MCF 10A (cell line): ENCODE measurements around the gene SP140. TPM values are rescaled to one million over a fixed set of nuclear protein-coding genes. Genes with fewer than 3 reads are reported as not detected.

Experiments used
- BruUV-seq: library from RNA; stranded (reverse); fragments of 400-500 nt; replicated peaks from 2 replicates; lab custom pipeline; 2021; lab: Mats Ljungman, UMichigan
- CTCF ChIA-PET: fragments of 300-600 bp; sonication (Branson Sonifier 250); formaldehyde crosslinking; extraction: SDS; loops from one replicate; lab custom pipeline; 2021; ENCODE audit warnings: antibody characterized with exemption, inconsistent platforms; lab: Yijun Ruan, JAX
- POLR2A ChIA-PET: fragments of 300-600, 350-650 bp; sonication (Branson Sonifier 250); formaldehyde crosslinking; extraction: SDS; loops from one replicate; lab custom pipeline; 2020; ENCODE audit warnings: antibody characterized with exemption, inconsistent platforms; lab: Yijun Ruan, JAX
- DNase-seq: peaks from one replicate; pipeline ENCODE4 v3.0.0-alpha.2; 2018; ENCODE audit not compliant: unreplicated experiment
- H3K27ac Mint-ChIP-seq: one replicate; pipeline ENCODE4 v1.8.0; 2022; ENCODE audit warnings: mild to moderate bottlenecking, low read depth, mixed read lengths; ENCODE audit not compliant: unreplicated experiment
- H3K27me3 Mint-ChIP-seq: one replicate; pipeline ENCODE4 v1.8.0; 2022; ENCODE audit warnings: mixed read lengths; ENCODE audit not compliant: insufficient read depth, unreplicated experiment
- H3K36me3 Mint-ChIP-seq: one replicate; pipeline ENCODE4 v1.8.0; 2022; ENCODE audit warnings: mild to moderate bottlenecking, moderate library complexity, mixed read lengths; ENCODE audit not compliant: insufficient read depth, unreplicated experiment
- H3K4me1 Mint-ChIP-seq: one replicate; pipeline ENCODE4 v1.8.0; 2022; ENCODE audit warnings: mixed read lengths; ENCODE audit not compliant: insufficient read depth, unreplicated experiment
- H3K4me3 Mint-ChIP-seq: one replicate; pipeline ENCODE4 v1.8.0; 2022; ENCODE audit warnings: mild to moderate bottlenecking, moderate library complexity, mixed read lengths; ENCODE audit not compliant: unreplicated experiment
- H3K9me3 Mint-ChIP-seq: one replicate; pipeline ENCODE4 v1.8.0; 2022; ENCODE audit warnings: mixed read lengths; ENCODE audit not compliant: unreplicated experiment
- CTCF ChIP-seq: fragments of 200-600 bp; IDR thresholded peaks from one replicate; pipeline ENCODE4 v1.8.0; 2022; ENCODE audit warnings: antibody characterized with exemption, mild to moderate bottlenecking; ENCODE audit not compliant: unreplicated experiment
- intact Hi-C: fragments of 100-400 bp; cut with micrococcal nuclease; formaldehyde crosslinking; loops from 2 replicates; pipeline ENCODE4 v1.14.1; 2022
- total RNA-seq: library from RNA; stranded (reverse); gene quantifications from 2 replicates; pipeline ENCODE4 v1.2.3, GENCODE V29; 2022

Gene SP140
- total RNA-seq, 1 experiment from 2014 or later = not detected

- ChIA-PET CTCF (interaction anchor here (0.7 to 0.8 kb wide), 2 partner anchors 11 to 107 kb away, joined by 3 read pairs; no protein-coding TSS in a partner anchor), POLR2A (interaction anchor here (0.7 to 1.6 kb wide), 2 partner anchors 10 to 174 kb away, joined by 3 to 9 read pairs; partner anchors contain the start of gene SP140L)
- H3K4me3 Mint-ChIP-seq = no peak overlapping the region
- no peaks in the 10 kb centered on the region for H3K27me3 Mint-ChIP-seq
- intact Hi-C loops = no loop called here
- DNase-seq = no peak
- H3K4me1 Mint-ChIP-seq = no peaks in the 10 kb centered on the region
- no peaks in the 10 kb centered on the region for H3K9me3 Mint-ChIP-seq
- TF ChIP-seq CTCF = no peak
- BruUV-seq = no TSS peak
- H3K27ac Mint-ChIP-seq = no peak overlapping the region
- H3K36me3 Mint-ChIP-seq = no peaks in the 10 kb centered on the region
Measured at GRCh38 chr2:230317366-230317765, 91.8 kb downstream of the SP140 start.

GRCh38 chr2:230318190-230319121 lies 92.9 kb downstream of the SP140 start:
- no peak for DNase-seq
- TF ChIP-seq CTCF = no peak
- BruUV-seq = no TSS peak
- POLR2A ChIA-PET = no interaction called here
- H3K27me3 Mint-ChIP-seq = no peaks in the 10 kb centered on the region
- H3K9me3 Mint-ChIP-seq = no peaks in the 10 kb centered on the region
- CTCF ChIA-PET = no interaction called here
- intact Hi-C loops = no loop called here
- no peak overlapping the region for H3K27ac Mint-ChIP-seq
- H3K4me1 Mint-ChIP-seq = no peaks in the 10 kb centered on the region
- no peak overlapping the region for H3K4me3 Mint-ChIP-seq
- no peaks in the 10 kb centered on the region for H3K36me3 Mint-ChIP-seq

GRCh38 chr2:230319211-230319862 lies 93.8 kb downstream of the SP140 start:
- no peak for TF ChIP-seq CTCF

GRCh38 chr2:230321031-230321430 lies 95.5 kb downstream of the SP140 start:
- H3K27ac Mint-ChIP-seq = no peak overlapping the region
- no peaks in the 10 kb centered on the region for H3K4me1 Mint-ChIP-seq
- no peak overlapping the region for H3K4me3 Mint-ChIP-seq
- H3K36me3 Mint-ChIP-seq = no peaks in the 10 kb centered on the region
- no peak for DNase-seq
- POLR2A ChIA-PET = interaction anchor here (0.9 kb wide), 1 partner anchor 8 kb away, joined by 4 read pairs; no protein-coding TSS in a partner anchor
- no peak for TF ChIP-seq CTCF
- no peaks in the 10 kb centered on the region for H3K27me3 Mint-ChIP-seq
- H3K9me3 Mint-ChIP-seq = no peaks in the 10 kb centered on the region
- BruUV-seq = no TSS peak
- CTCF ChIA-PET = no interaction called here
- intact Hi-C loops = no loop called here

More at GRCh38 chr2:230319211-230319862, 93.8 kb downstream of the SP140 start:
- ChIA-PET POLR2A (no interaction called here), CTCF (no interaction called here)
- no peaks in the 10 kb centered on the region for H3K36me3 Mint-ChIP-seq
- H3K4me3 Mint-ChIP-seq = no peak overlapping the region
- no peak overlapping the region for H3K27ac Mint-ChIP-seq
- intact Hi-C loops = no loop called here
- no peaks in the 10 kb centered on the region for H3K9me3 Mint-ChIP-seq
- no peak for DNase-seq
- BruUV-seq = no TSS peak
- H3K4me1 Mint-ChIP-seq = no peaks in the 10 kb centered on the region
- H3K27me3 Mint-ChIP-seq = no peaks in the 10 kb centered on the region
